DND-41 (cell line): ENCODE results near the gene APPL2.

Experiments
- ATAC-seq: fragments of 200-7000 bp; cut with Tn5 transposase; 3 replicates; pipeline ENCODE4 v1.9.1; 2021; ENCODE audit warnings: low read depth; ENCODE audit not compliant: insufficient read depth
- DNase-seq: peaks from one replicate; pipeline ENCODE4 v3.0.0-alpha.2; 2020
- H2AFZ ChIP-seq: 2 replicates; pipeline ENCODE4 v1.6.0; 2012; ENCODE audit warnings: low read depth, low read length
- H3K27ac ChIP-seq: 2 replicates; pipeline ENCODE4 v1.5.1; 2012; ENCODE audit warnings: low read length, inconsistent platforms
- H3K27me3 ChIP-seq: fragments of 200-600 bp; sonication (generic); 2 replicates; pipeline ENCODE4 v1.6.0; 2012; ENCODE audit warnings: low read length, mild to moderate bottlenecking, inconsistent platforms; ENCODE audit not compliant: insufficient read depth, poor library complexity
- H3K36me3 ChIP-seq: 2 replicates; pipeline ENCODE4 v1.5.1; 2012; ENCODE audit warnings: low read length, inconsistent platforms; ENCODE audit not compliant: insufficient read depth
- H3K4me1 ChIP-seq: 2 replicates; pipeline ENCODE4 v1.5.1; 2012; ENCODE audit warnings: mild to moderate bottlenecking, low read length; ENCODE audit not compliant: insufficient read depth
- H3K4me2 ChIP-seq: 2 replicates; pipeline ENCODE4 v1.6.0; 2012; ENCODE audit warnings: mild to moderate bottlenecking, moderate library complexity, low read length, inconsistent platforms; ENCODE audit not compliant: insufficient read depth
- H3K4me3 ChIP-seq, 2 experiments: fragments of 200-600 bp in 1 of 2; shearing (Covaris generic) in 1 of 2; 2 replicates each; pipeline ENCODE4 v1.5.1; 2012 to 2016; ENCODE audit warnings: inconsistent platforms in 2 of 2, low read length in 2 of 2, mild to moderate bottlenecking in 2 of 2, low read depth in 1 of 2, moderate library complexity in 1 of 2
- H3K79me2 ChIP-seq: 2 replicates; pipeline ENCODE4 v1.6.0; 2012; ENCODE audit warnings: low read length, inconsistent platforms; ENCODE audit not compliant: insufficient read depth
- H3K9ac ChIP-seq: 2 replicates; pipeline ENCODE4 v1.6.0; 2012; ENCODE audit warnings: low read depth, mild to moderate bottlenecking, inconsistent platforms, low read length, moderate library complexity
- H3K9me3 ChIP-seq: 2 replicates; pipeline ENCODE4 v1.5.1; 2012; ENCODE audit warnings: low read length, moderate library complexity, mild to moderate bottlenecking, inconsistent platforms; ENCODE audit not compliant: insufficient read depth, severe bottlenecking
- H4K20me1 ChIP-seq: 2 replicates; pipeline ENCODE4 v1.6.0; 2012; ENCODE audit warnings: low read length; ENCODE audit not compliant: insufficient read depth
- EZH2 ChIP-seq: IDR thresholded peaks from 3 replicates; pipeline ENCODE4 v1.6.1; 2012; ENCODE audit warnings: borderline replicate concordance, low read depth, mild to moderate bottlenecking, moderate library complexity, low read length, inconsistent platforms; ENCODE audit not compliant: severe bottlenecking
- TF ChIP-seq, protein P1 (sequence below): IDR thresholded peaks from 2 replicates; pipeline ENCODE4 v1.5.1; 2012; ENCODE audit warnings: borderline replicate concordance, low read length, moderate library complexity, mild to moderate bottlenecking; ENCODE audit not compliant: poor library complexity, severe bottlenecking; ENCODE audit errors: extremely low read depth

Gene APPL2

DNA sequence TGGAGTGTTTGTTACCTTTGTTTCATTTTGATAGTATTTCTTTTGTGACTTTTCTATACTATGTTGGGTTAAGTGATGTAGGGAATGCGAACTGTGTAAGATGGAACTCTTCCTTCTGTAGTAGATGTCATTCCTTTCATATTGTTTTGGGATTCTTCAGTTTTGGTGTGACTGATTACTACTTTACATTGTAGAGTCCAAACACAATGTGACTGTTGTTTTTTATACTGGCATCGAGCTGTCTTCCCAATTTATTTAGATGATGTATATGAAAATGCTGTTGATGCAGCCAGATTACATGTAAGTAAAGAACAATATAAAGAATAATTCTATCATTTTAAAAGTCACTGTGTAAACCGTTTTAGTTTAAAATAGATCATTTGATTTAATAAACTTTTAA, 93.7 kb downstream of the APPL2 start:
- Histone ChIP-seq H3K27ac (no peak overlapping the region), H3K27me3 (no peaks in the 10 kb centered on the region), H3K4me2 (no peak overlapping the region), H3K79me2 (no peaks in the 10 kb centered on the region), H3K9ac (no peak overlapping the region), H3K4me3 (no peak overlapping the region), H3K9me3 (no peaks in the 10 kb centered on the region), H3K36me3 (peaks cover 75% of the 10 kb centered on the region), H4K20me1 (no peaks in the 10 kb centered on the region), H3K4me1 (no peaks in the 10 kb centered on the region), H2AFZ (no peak overlapping the region)
- ATAC-seq (no peak), DNase-seq (no peak)
- TF ChIP-seq EZH2: no peak
- TF ChIP-seq, protein P1, sequence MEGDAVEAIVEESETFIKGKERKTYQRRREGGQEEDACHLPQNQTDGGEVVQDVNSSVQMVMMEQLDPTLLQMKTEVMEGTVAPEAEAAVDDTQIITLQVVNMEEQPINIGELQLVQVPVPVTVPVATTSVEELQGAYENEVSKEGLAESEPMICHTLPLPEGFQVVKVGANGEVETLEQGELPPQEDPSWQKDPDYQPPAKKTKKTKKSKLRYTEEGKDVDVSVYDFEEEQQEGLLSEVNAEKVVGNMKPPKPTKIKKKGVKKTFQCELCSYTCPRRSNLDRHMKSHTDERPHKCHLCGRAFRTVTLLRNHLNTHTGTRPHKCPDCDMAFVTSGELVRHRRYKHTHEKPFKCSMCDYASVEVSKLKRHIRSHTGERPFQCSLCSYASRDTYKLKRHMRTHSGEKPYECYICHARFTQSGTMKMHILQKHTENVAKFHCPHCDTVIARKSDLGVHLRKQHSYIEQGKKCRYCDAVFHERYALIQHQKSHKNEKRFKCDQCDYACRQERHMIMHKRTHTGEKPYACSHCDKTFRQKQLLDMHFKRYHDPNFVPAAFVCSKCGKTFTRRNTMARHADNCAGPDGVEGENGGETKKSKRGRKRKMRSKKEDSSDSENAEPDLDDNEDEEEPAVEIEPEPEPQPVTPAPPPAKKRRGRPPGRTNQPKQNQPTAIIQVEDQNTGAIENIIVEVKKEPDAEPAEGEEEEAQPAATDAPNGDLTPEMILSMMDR: no peak

DNA sequence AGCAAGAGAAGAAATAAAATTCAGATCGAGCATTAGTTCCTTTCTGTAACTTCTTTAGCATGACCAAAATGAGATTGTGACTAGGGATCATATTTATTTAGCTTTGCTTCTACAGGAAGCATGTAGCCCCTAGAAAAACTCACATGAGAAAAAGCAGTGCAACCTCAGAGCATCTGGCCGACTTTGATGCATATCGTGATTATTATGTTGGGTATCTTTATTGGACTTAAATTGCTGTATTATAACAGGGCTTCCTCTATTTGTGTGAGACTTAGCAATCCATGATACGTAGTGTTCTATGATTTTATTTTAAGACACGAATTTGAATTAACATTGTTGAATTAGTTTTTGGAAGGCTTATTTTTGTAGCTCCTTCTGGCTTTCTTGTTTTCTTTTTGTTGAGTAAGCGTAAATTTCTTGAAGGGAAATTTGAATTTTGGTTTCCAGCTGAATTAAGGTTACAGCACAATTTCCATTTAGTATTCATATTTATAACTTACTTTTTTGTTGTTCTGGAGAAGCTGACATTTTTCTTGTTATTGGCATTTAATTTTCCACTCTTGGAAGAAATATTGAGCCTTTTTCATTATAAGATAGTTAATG, 94.6 kb downstream of the APPL2 start:
- Histone ChIP-seq H2AFZ (no peak overlapping the region), H3K9ac (no peak overlapping the region), H3K4me1 (no peaks in the 10 kb centered on the region), H3K27ac (no peak overlapping the region), H3K4me3 (no peak overlapping the region), H3K27me3 (no peaks in the 10 kb centered on the region), H3K36me3 (peaks cover 75% of the 10 kb centered on the region), H3K9me3 (no peaks in the 10 kb centered on the region), H3K4me2 (no peak overlapping the region), H3K79me2 (no peaks in the 10 kb centered on the region), H4K20me1 (no peaks in the 10 kb centered on the region)
- TF ChIP-seq EZH2: no peak
- TF ChIP-seq, protein P1: no peak
- DNase-seq (no peak), ATAC-seq (no peak)

DNA sequence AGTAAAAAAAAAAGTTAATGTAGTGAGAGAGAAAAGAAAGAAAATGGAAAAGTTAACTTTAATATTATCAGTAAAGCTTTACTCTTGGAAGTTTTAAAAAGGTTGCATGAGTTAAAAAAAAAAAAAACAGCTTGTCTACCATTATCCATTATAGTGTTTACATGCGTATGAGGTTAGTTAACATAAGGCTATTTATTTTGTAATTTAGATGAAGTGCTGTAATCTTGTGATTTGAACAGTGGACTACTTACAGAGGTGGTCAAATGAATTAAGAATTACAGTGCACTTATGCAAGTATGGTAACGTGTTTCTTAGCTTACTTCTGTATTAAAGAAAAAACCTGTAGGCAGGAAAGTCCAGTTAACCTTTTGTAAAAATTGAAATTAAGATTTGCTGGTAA, 97.7 kb downstream of the APPL2 start:
- TF ChIP-seq EZH2: no peak
- TF ChIP-seq, protein P1: no peak
- Histone ChIP-seq H4K20me1 (no peaks in the 10 kb centered on the region), H3K4me1 (no peaks in the 10 kb centered on the region), H3K27me3 (no peaks in the 10 kb centered on the region), H3K4me2 (no peak overlapping the region), H3K27ac (no peak overlapping the region), H3K9ac (no peak overlapping the region), H3K36me3 (peaks cover 65% of the 10 kb centered on the region), H2AFZ (no peak overlapping the region), H3K4me3 (no peak overlapping the region), H3K9me3 (no peaks in the 10 kb centered on the region), H3K79me2 (no peaks in the 10 kb centered on the region)
- ATAC-seq (no peak), DNase-seq (no peak)
